MCF 10A (cell line): ENCODE results near the gene CYP11A1. TPM values are rescaled to one million over a fixed set of nuclear protein-coding genes. Genes with fewer than 3 reads are reported as not detected.

Experiments
- BruUV-seq: library from RNA; stranded (reverse); fragments of 400-500 nt; replicated peaks from 2 replicates; lab custom pipeline; 2021; lab: Mats Ljungman, UMichigan
- CTCF ChIA-PET: fragments of 300-600 bp; sonication (Branson Sonifier 250); formaldehyde crosslinking; extraction: SDS; loops from one replicate; lab custom pipeline; 2021; ENCODE audit warnings: antibody characterized with exemption, inconsistent platforms; lab: Yijun Ruan, JAX
- POLR2A ChIA-PET: fragments of 300-600, 350-650 bp; sonication (Branson Sonifier 250); formaldehyde crosslinking; extraction: SDS; loops from one replicate; lab custom pipeline; 2020; ENCODE audit warnings: antibody characterized with exemption, inconsistent platforms; lab: Yijun Ruan, JAX
- DNase-seq: peaks from one replicate; pipeline ENCODE4 v3.0.0-alpha.2; 2018; ENCODE audit not compliant: unreplicated experiment
- H3K27ac Mint-ChIP-seq: one replicate; pipeline ENCODE4 v1.8.0; 2022; ENCODE audit warnings: mild to moderate bottlenecking, low read depth, mixed read lengths; ENCODE audit not compliant: unreplicated experiment
- H3K27me3 Mint-ChIP-seq: one replicate; pipeline ENCODE4 v1.8.0; 2022; ENCODE audit warnings: mixed read lengths; ENCODE audit not compliant: insufficient read depth, unreplicated experiment
- H3K36me3 Mint-ChIP-seq: one replicate; pipeline ENCODE4 v1.8.0; 2022; ENCODE audit warnings: mild to moderate bottlenecking, moderate library complexity, mixed read lengths; ENCODE audit not compliant: insufficient read depth, unreplicated experiment
- H3K4me1 Mint-ChIP-seq: one replicate; pipeline ENCODE4 v1.8.0; 2022; ENCODE audit warnings: mixed read lengths; ENCODE audit not compliant: insufficient read depth, unreplicated experiment
- H3K4me3 Mint-ChIP-seq: one replicate; pipeline ENCODE4 v1.8.0; 2022; ENCODE audit warnings: mild to moderate bottlenecking, moderate library complexity, mixed read lengths; ENCODE audit not compliant: unreplicated experiment
- H3K9me3 Mint-ChIP-seq: one replicate; pipeline ENCODE4 v1.8.0; 2022; ENCODE audit warnings: mixed read lengths; ENCODE audit not compliant: unreplicated experiment
- CTCF ChIP-seq: fragments of 200-600 bp; IDR thresholded peaks from one replicate; pipeline ENCODE4 v1.8.0; 2022; ENCODE audit warnings: antibody characterized with exemption, mild to moderate bottlenecking; ENCODE audit not compliant: unreplicated experiment
- intact Hi-C: fragments of 100-400 bp; cut with micrococcal nuclease; formaldehyde crosslinking; loops from 2 replicates; pipeline ENCODE4 v1.14.1; 2022
- total RNA-seq: library from RNA; stranded (reverse); gene quantifications from 2 replicates; pipeline ENCODE4 v1.2.3, GENCODE V29; 2022

The CYP11A1 gene
- total RNA-seq, 1 experiment from 2014 or later = not detected

- intact Hi-C loops = no loop called here
- ChIA-PET CTCF (interaction anchor here (0.6 to 9.4 kb wide), 7 partner anchors 9 to 248 kb away, joined by 3 to 112 read pairs (median 8); no protein-coding TSS in a partner anchor), POLR2A (interaction anchor here (2.0 kb wide), 1 partner anchor 231 kb away, joined by 5 read pairs; the partner anchor contains the start of gene CLK3)
- Mint-ChIP-seq H3K27me3 (no peaks in the 10 kb centered on the region), H3K4me1 (peaks cover 17% of the 10 kb centered on the region), H3K9me3 (no peaks in the 10 kb centered on the region), H3K27ac (no peak overlapping the region), H3K36me3 (no peaks in the 10 kb centered on the region), H3K4me3 (no peak overlapping the region)
- no peak for TF ChIP-seq CTCF
- DNase-seq = peak; percentile 83
- BruUV-seq = no TSS peak
Measured at GRCh38 chr15:74383695-74384565, 16.5 kb upstream of the CYP11A1 start.

- Mint-ChIP-seq H3K27ac (no peak overlapping the region), H3K9me3 (no peaks in the 10 kb centered on the region), H3K27me3 (no peaks in the 10 kb centered on the region), H3K4me1 (peaks cover 17% of the 10 kb centered on the region), H3K36me3 (no peaks in the 10 kb centered on the region), H3K4me3 (no peak overlapping the region)
- POLR2A ChIA-PET = interaction anchor here (1.4 to 2.0 kb wide), 3 partner anchors 54 to 232 kb away, joined by 3 to 11 read pairs (median 5); partner anchors contain the start of genes CLK3 and UBL7
- DNase-seq = no peak
- TF ChIP-seq CTCF = no peak
- CTCF ChIA-PET = interaction anchor here (0.6 to 9.4 kb wide), 9 partner anchors 8 to 233 kb away, joined by 3 to 112 read pairs (median 6); no protein-coding TSS in a partner anchor
- intact Hi-C loops = no loop called here
- BruUV-seq = no TSS peak
Measured at GRCh38 chr15:74383286-74383685, 15.8 kb upstream of the CYP11A1 start.

GRCh38 chr15:74382004-74382816 lies 14.8 kb upstream of the CYP11A1 start:
- no peaks in the 10 kb centered on the region for H3K9me3 Mint-ChIP-seq
- ChIA-PET CTCF (interaction anchor here (0.5 to 9.4 kb wide), 24 partner anchors 11 to 387 kb away, joined by 3 to 112 read pairs (median 4); no protein-coding TSS in a partner anchor), POLR2A (interaction anchor here (0.8 to 1.9 kb wide), 5 partner anchors 45 to 966 kb away, joined by 3 to 11 read pairs (median 3); partner anchors contain the start of gene UBL7)
- peaks cover 17% of the 10 kb centered on the region for H3K4me1 Mint-ChIP-seq
- no peak overlapping the region for H3K4me3 Mint-ChIP-seq
- intact Hi-C loops = loop anchor here (1.0 kb wide), 1 partner anchor 56 kb away; no protein-coding TSS in a partner anchor
- H3K27me3 Mint-ChIP-seq = no peaks in the 10 kb centered on the region
- no peaks in the 10 kb centered on the region for H3K36me3 Mint-ChIP-seq
- peak; percentile 98 for TF ChIP-seq CTCF
- BruUV-seq = no TSS peak
- DNase-seq = peak; percentile 84
- no peak overlapping the region for H3K27ac Mint-ChIP-seq
